H1 (cell line): ENCODE data around the gene NEU2. TPM values are rescaled to one million over a fixed set of nuclear protein-coding genes. Genes with fewer than 3 reads are reported as not detected.

Experiments used
- CTCF ChIA-PET: fragments of 300-600 bp; sonication (Branson Sonifier 250); formaldehyde crosslinking; loops from one replicate; lab custom pipeline; 2021; ENCODE audit not compliant: partially characterized antibody; lab: Charles Lee
- POLR2A ChIA-PET: fragments of 300-600 bp; sonication (Branson Sonifier 250); formaldehyde crosslinking; loops from one replicate; lab custom pipeline; 2021; ENCODE audit warnings: inconsistent platforms; ENCODE audit not compliant: partially characterized antibody; lab: Charles Lee
- DNase-seq, 2 experiments: peaks; one replicate each; pipeline versions ENCODE4 v3.0.0 to v3.0.0-alpha.2; 2010 to 2022; ENCODE audit warnings: low spot score in 2 of 2, low read depth in 1 of 2, mixed read lengths in 1 of 2
- FAIRE-seq: peaks from 2 replicates; lab custom pipeline; 2011; peaks lifted over from hg19 to GRCh38; lab: Jason Lieb, UNC
- H2AFZ ChIP-seq: 2 replicates; pipeline ENCODE4 v1.8.1; 2012; ENCODE audit warnings: low read length, inconsistent platforms
- H2AK5ac ChIP-seq: 2 replicates; pipeline ENCODE4 v1.6.1; 2013; ENCODE audit warnings: low read depth, low read length
- H2BK120ac ChIP-seq: replicated peaks from 2 replicates; pipeline ENCODE3; 2013; ENCODE audit warnings: low read depth, low read length, inconsistent platforms
- H2BK12ac ChIP-seq: 2 replicates; pipeline ENCODE4 v1.6.1; 2013; ENCODE audit warnings: low read depth, low read length
- H2BK15ac ChIP-seq: 2 replicates; pipeline ENCODE4 v1.6.1; 2013; ENCODE audit warnings: low read length
- H2BK20ac ChIP-seq: 2 replicates; pipeline ENCODE4 v1.6.1; 2013; ENCODE audit warnings: low read length
- H2BK5ac ChIP-seq: 2 replicates; pipeline ENCODE4 v1.6.1; 2013; ENCODE audit warnings: low read depth, low read length
- H3K14ac ChIP-seq: 2 replicates; pipeline ENCODE4 v1.6.1; 2013; ENCODE audit warnings: inconsistent platforms; ENCODE audit not compliant: insufficient read length
- H3K18ac ChIP-seq: 2 replicates; pipeline ENCODE4 v1.6.1; 2013; ENCODE audit warnings: low read length; ENCODE audit errors: extremely low read depth
- H3K23ac ChIP-seq: 2 replicates; pipeline ENCODE4 v1.6.1; 2013; ENCODE audit warnings: inconsistent platforms; ENCODE audit not compliant: insufficient read length
- H3K23me2 ChIP-seq: 2 replicates; pipeline ENCODE4 v1.6.1; 2013; ENCODE audit warnings: low read depth, low read length
- H3K27ac ChIP-seq: 2 replicates; pipeline ENCODE4 v1.6.1; 2011; ENCODE audit warnings: low read depth, low read length, inconsistent platforms
- H3K27me3 ChIP-seq, 4 experiments: replicated peaks in 1 of 4; 1 replicate in 1 of 4; 2 replicates in 3 of 4; pipeline versions ENCODE4 v1.6.1 to v1.8.1; 2011 to 2013; ENCODE audit warnings: low read length in 3 of 4, mild to moderate bottlenecking in 3 of 4, inconsistent platforms in 2 of 4, mixed read lengths in 2 of 4, moderate library complexity in 1 of 4; ENCODE audit not compliant: control insufficient read depth in 3 of 4, insufficient read depth in 3 of 4; ENCODE audit errors: extremely low read depth in 1 of 4
- H3K36me3 ChIP-seq, 4 experiments: 2 replicates each; pipeline versions ENCODE4 v1.6.1 to v1.8.1; 2011 to 2013; ENCODE audit warnings: mild to moderate bottlenecking in 4 of 4, low read length in 3 of 4, moderate library complexity in 2 of 4, control low read depth in 1 of 4, inconsistent platforms in 1 of 4; ENCODE audit not compliant: insufficient read depth in 4 of 4, control insufficient read depth in 2 of 4
- H3K4ac ChIP-seq: replicated peaks from 2 replicates; pipeline ENCODE3; 2013; ENCODE audit warnings: low read length, low read depth, mixed read lengths, inconsistent platforms; ENCODE audit not compliant: insufficient read length
- H3K4me1 ChIP-seq, 4 experiments: replicated peaks in 1 of 4; 1 replicate in 1 of 4; 2 replicates in 3 of 4; pipeline versions ENCODE4 v1.6.1 to v1.8.1; 2011 to 2013; ENCODE audit warnings: low read length in 3 of 4, inconsistent platforms in 2 of 4, mixed read lengths in 1 of 4; ENCODE audit not compliant: insufficient read depth in 4 of 4, control insufficient read depth in 3 of 4
- H3K4me2 ChIP-seq, 2 experiments: 2 replicates each; pipeline versions ENCODE4 v1.6.1 to v1.8.1; 2011 to 2013; ENCODE audit warnings: low read depth in 2 of 2, low read length in 2 of 2, control low read depth in 1 of 2, inconsistent platforms in 1 of 2, mild to moderate bottlenecking in 1 of 2; ENCODE audit not compliant: insufficient read depth in 1 of 2
- H3K4me3 ChIP-seq, 4 experiments: fragments of 200-600, 300-600 bp in 1 of 4; sonication (generic), shearing (Covaris generic), sonication (Bioruptor Twin) in 1 of 4; 2 replicates each; pipeline versions ENCODE4 v1.5.1 to v1.8.1; 2011 to 2016; ENCODE audit warnings: low read length in 4 of 4, low read depth in 3 of 4, control low read depth in 2 of 4, inconsistent platforms in 2 of 4, mild to moderate bottlenecking in 2 of 4, mixed read lengths in 1 of 4, moderate library complexity in 1 of 4; ENCODE audit not compliant: insufficient read depth in 2 of 4; ENCODE audit errors: extremely low read depth in 1 of 4
- H3K56ac ChIP-seq: replicated peaks from 2 replicates; pipeline ENCODE3; 2013; ENCODE audit warnings: low read depth, mild to moderate bottlenecking, mixed read lengths, low read length, inconsistent platforms; ENCODE audit not compliant: insufficient read length
- H3K79me1 ChIP-seq: 2 replicates; pipeline ENCODE4 v1.6.1; 2013; ENCODE audit warnings: low read depth, low read length, control low read depth
- H3K79me2 ChIP-seq, 2 experiments: 2 replicates each; pipeline versions ENCODE4 v1.6.1 to v1.8.1; 2012 to 2013; ENCODE audit warnings: low read length in 2 of 2, mild to moderate bottlenecking in 2 of 2, inconsistent platforms in 1 of 2; ENCODE audit not compliant: insufficient read depth in 2 of 2, control insufficient read depth in 1 of 2
- H3K9ac ChIP-seq, 4 experiments: replicated peaks in 1 of 4; 1 replicate in 1 of 4; 2 replicates in 3 of 4; pipeline versions ENCODE4 v1.6.1 to v1.8.1; 2011 to 2013; ENCODE audit warnings: low read depth in 3 of 4, low read length in 3 of 4, control low read depth in 2 of 4, mild to moderate bottlenecking in 2 of 4, moderate library complexity in 2 of 4, inconsistent platforms in 1 of 4; ENCODE audit errors: extremely low read depth in 1 of 4
- H3K9me3 ChIP-seq, 2 experiments: 2 replicates each; pipeline versions ENCODE4 v1.6.1 to v1.8.1; 2012 to 2013; ENCODE audit warnings: mild to moderate bottlenecking in 2 of 2, moderate library complexity in 2 of 2, control low read depth in 1 of 2, inconsistent platforms in 1 of 2, low read depth in 1 of 2, low read length in 1 of 2, mixed read lengths in 1 of 2; ENCODE audit not compliant: insufficient read depth in 2 of 2
- H4K20me1 ChIP-seq, 2 experiments: replicated peaks in 1 of 2; 2 replicates each; pipeline versions ENCODE3 to v1.8.1; 2011 to 2013; ENCODE audit warnings: inconsistent platforms in 2 of 2, low read length in 2 of 2, mild to moderate bottlenecking in 1 of 2; ENCODE audit not compliant: insufficient read depth in 2 of 2, control insufficient read depth in 1 of 2
- H4K5ac ChIP-seq: 2 replicates; pipeline ENCODE4 v1.6.1; 2013; ENCODE audit warnings: low read length, low read depth, mixed read lengths, inconsistent platforms; ENCODE audit not compliant: insufficient read length
- H4K8ac ChIP-seq: 2 replicates; pipeline ENCODE4 v1.8.0; 2013; ENCODE audit warnings: mild to moderate bottlenecking, moderate library complexity, low read length, inconsistent platforms; ENCODE audit not compliant: insufficient read depth; ENCODE audit errors: extremely low read depth
- H4K91ac ChIP-seq: replicated peaks from 2 replicates; pipeline ENCODE3; 2013; ENCODE audit warnings: low read length, mixed read lengths, inconsistent platforms; ENCODE audit not compliant: insufficient read length
- ATF3 ChIP-seq: IDR thresholded peaks from 2 replicates; pipeline ENCODE4 v1.6.1; 2011; ENCODE audit warnings: low read depth, mild to moderate bottlenecking, low read length; ENCODE audit not compliant: insufficient read depth
- CEBPB ChIP-seq: IDR thresholded peaks from 2 replicates; pipeline ENCODE4 v1.6.1; 2012; ENCODE audit warnings: low read depth, low read length
- CHD1 ChIP-seq: IDR thresholded peaks from 2 replicates; pipeline ENCODE4 v1.6.1; 2012; ENCODE audit warnings: low read depth, low read length, improper control_type of control experiment
- CHD2 ChIP-seq: IDR thresholded peaks from 2 replicates; pipeline ENCODE4 v1.6.1; 2012; ENCODE audit warnings: low read length, improper control_type of control experiment
- CTBP2 ChIP-seq: IDR thresholded peaks from 2 replicates; pipeline ENCODE4 v1.7.0; 2011; ENCODE audit warnings: borderline replicate concordance, mild to moderate bottlenecking, moderate library complexity, mixed read lengths, low read length; ENCODE audit not compliant: insufficient read depth, insufficient read length
- EP300 ChIP-seq, 2 experiments: IDR thresholded peaks; 1 replicate in 1 of 2; 2 replicates in 1 of 2; pipeline ENCODE4 v1.6.1; 2011 to 2012; ENCODE audit warnings: low read depth in 2 of 2, low read length in 2 of 2, mild to moderate bottlenecking in 2 of 2, borderline replicate concordance in 1 of 2, inconsistent platforms in 1 of 2, moderate library complexity in 1 of 2
- EZH2 ChIP-seq: fragments of 200-600 bp; sonication (generic); IDR thresholded peaks from 2 replicates; pipeline ENCODE4 v1.7.1; 2012; ENCODE audit warnings: low read depth, mild to moderate bottlenecking, moderate library complexity, low read length, inconsistent platforms; ENCODE audit not compliant: severe bottlenecking
- HDAC6 ChIP-seq: IDR thresholded peaks from one replicate; pipeline ENCODE4 v1.7.1; 2012; ENCODE audit warnings: low read depth, mild to moderate bottlenecking, inconsistent platforms, low read length, moderate library complexity
- RNF2 ChIP-seq: fragments of 200-900, 300-1000 bp; sonication (generic); IDR thresholded peaks from 2 replicates; pipeline ENCODE4 v1.7.1; 2016; ENCODE audit warnings: borderline replicate concordance, low read depth, mild to moderate bottlenecking, antibody characterized with exemption, low read length; ENCODE audit not compliant: poor library complexity, severe bottlenecking; ENCODE audit errors: missing control alignments
- SAP30 ChIP-seq: fragments of 300-600 bp; sonication (generic); IDR thresholded peaks from 2 replicates; pipeline ENCODE4 v1.7.1; 2012; ENCODE audit warnings: low read length, moderate library complexity, mild to moderate bottlenecking, inconsistent platforms; ENCODE audit not compliant: insufficient read depth, insufficient replicate concordance
- USF2 ChIP-seq: IDR thresholded peaks from 2 replicates; pipeline ENCODE4 v1.6.1; 2011; ENCODE audit warnings: low read length, improper control_type of control experiment
- WGBS, 2 experiments: shearing (Covaris generic) in 1 of 2; methylation state at CpG; one replicate each; pipeline versions ENCODE4 v1.1.6 to v1.1.7; 2013 to 2015; ENCODE audit warnings: low lambda C conversion rate in 2 of 2, mixed read lengths in 2 of 2, inconsistent platforms in 1 of 2, low coverage in 1 of 2, missing lambda C conversion rate in 1 of 2; ENCODE audit not compliant: insufficient replicate concordance in 2 of 2, insufficient coverage in 1 of 2, insufficient read length in 1 of 2; ENCODE audit errors: extremely low coverage in 1 of 2, missing lambda C conversion rate in 1 of 2; 5-methylcytosine and 5-hydroxymethylcytosine counted together
- polyA plus RNA-seq, 7 experiments: library from polyadenylated mRNA; depleted of rRNA in 3 of 7; stranded (reverse) in 5 of 7; unstranded in 2 of 7; fragments of >200 nt in 5 of 7; fragments of 200-250 nt in 2 of 7; gene quantifications; 1 replicate in 5 of 7; 2 replicates in 1 of 7; 4 replicates in 1 of 7; pipeline versions ENCODE4 v1.2.1 to v1.2.3, GENCODE V29; 2011 to 2013; ENCODE audit warnings: missing spikeins in 2 of 7, mixed read lengths in 2 of 7
- total RNA-seq: library from RNA; stranded (reverse); fragmentation: NEBNext Ultra II Directional; extraction: Animal tissue kit (Norgen Biotek cat#: 25700); gene quantifications from 2 replicates; pipeline ENCODE4 v1.2.1, GENCODE V29; 2021

Gene NEU2
- total and polyA plus RNA-seq, 2 of the 8 experiments (the other 6 are each of a cell fraction or from before 2014, with no cell fraction given) = 0.12 TPM; not detected in 1

GRCh38 chr2:233062946-233063268 lies 30.4 kb downstream of the NEU2 start:
- no peaks in the 10 kb centered on the region for H3K36me3 ChIP-seq
- H3K14ac ChIP-seq = no peak overlapping the region
- no peak overlapping the region for H3K4me3 ChIP-seq
- DNase-seq (no peak), FAIRE-seq (no peak)
- no peak overlapping the region for H2BK20ac ChIP-seq
- H3K23me2 ChIP-seq = no peaks in the 10 kb centered on the region
- no peak overlapping the region for H3K4ac ChIP-seq
- H3K18ac ChIP-seq = no peak overlapping the region; the same call in 1 of the 2 replicates
- H3K9me3 ChIP-seq = no peaks in the 10 kb centered on the region
- no peak overlapping the region for H2BK12ac ChIP-seq
- no peak overlapping the region for H2BK15ac ChIP-seq
- H2AK5ac ChIP-seq = no peak overlapping the region
- no peak overlapping the region for H3K23ac ChIP-seq
- no peaks in the 10 kb centered on the region; a peak in 1 of 7 replicates for H3K27me3 ChIP-seq
- ChIA-PET POLR2A (no interaction called here), CTCF (interaction anchor here (1.3 to 3.5 kb wide), 3 partner anchors 10 to 188 kb away, joined by 4 to 15 read pairs (median 5); no protein-coding TSS in a partner anchor)
- H2AFZ ChIP-seq = 0 out of 2 replicates have a peak overlapping the region, but pooled peaks have one; percentile 81
- H4K91ac ChIP-seq = no peak overlapping the region
- H4K8ac ChIP-seq = peak overlapping the region; percentile 59; the same call in 1 of the 2 replicates
- no peak overlapping the region for H4K5ac ChIP-seq
- H3K79me2 ChIP-seq = no peaks in the 10 kb centered on the region
- H3K9ac ChIP-seq = no peak overlapping the region
- no peak overlapping the region for H3K56ac ChIP-seq
- WGBS, 2 experiments = 94% methylated on average over 6 of the region's 6 CpGs; no CpG with 5 or more reads in 1 of the 2 experiments
- H3K27ac ChIP-seq = no peak overlapping the region; the same call in 1 of the 2 replicates
- H3K79me1 ChIP-seq = no peaks in the 10 kb centered on the region
- H4K20me1 ChIP-seq = no peaks in the 10 kb centered on the region
- peaks cover 0 to 10% (median 4%) of the 10 kb centered on the region in 4 experiments; a peak in 4 of 7 replicates for H3K4me1 ChIP-seq
- no peak overlapping the region for H2BK5ac ChIP-seq
- no peak overlapping the region for H3K4me2 ChIP-seq
- H2BK120ac ChIP-seq = no peak overlapping the region
- no peak for TF ChIP-seq SAP30
- no peak for TF ChIP-seq CHD1
- no peak for TF ChIP-seq EP300 (IDR thresholded peaks at IDR 0.05; ENCODE audit: borderline replicate concordance in 1 of 2, low read depth in 2 of 2, low read length in 2 of 2)
- no peak for TF ChIP-seq RNF2
- no peak for TF ChIP-seq CTBP2
- TF ChIP-seq USF2 = no peak
- no peak for TF ChIP-seq CEBPB
- no peak for TF ChIP-seq EZH2
- TF ChIP-seq ATF3 = no peak
- TF ChIP-seq HDAC6 = no peak
- no peak for TF ChIP-seq CHD2
